HG03139 (cell line): ENCODE measurements around the gene DIPK1B.

Source experiments
- ATAC-seq: cut with Tn5 transposase; IDR thresholded peaks from one replicate; pipeline ENCODE4 v1.9.1; 2021; ENCODE audit not compliant: unreplicated experiment

The DIPK1B gene

DNA sequence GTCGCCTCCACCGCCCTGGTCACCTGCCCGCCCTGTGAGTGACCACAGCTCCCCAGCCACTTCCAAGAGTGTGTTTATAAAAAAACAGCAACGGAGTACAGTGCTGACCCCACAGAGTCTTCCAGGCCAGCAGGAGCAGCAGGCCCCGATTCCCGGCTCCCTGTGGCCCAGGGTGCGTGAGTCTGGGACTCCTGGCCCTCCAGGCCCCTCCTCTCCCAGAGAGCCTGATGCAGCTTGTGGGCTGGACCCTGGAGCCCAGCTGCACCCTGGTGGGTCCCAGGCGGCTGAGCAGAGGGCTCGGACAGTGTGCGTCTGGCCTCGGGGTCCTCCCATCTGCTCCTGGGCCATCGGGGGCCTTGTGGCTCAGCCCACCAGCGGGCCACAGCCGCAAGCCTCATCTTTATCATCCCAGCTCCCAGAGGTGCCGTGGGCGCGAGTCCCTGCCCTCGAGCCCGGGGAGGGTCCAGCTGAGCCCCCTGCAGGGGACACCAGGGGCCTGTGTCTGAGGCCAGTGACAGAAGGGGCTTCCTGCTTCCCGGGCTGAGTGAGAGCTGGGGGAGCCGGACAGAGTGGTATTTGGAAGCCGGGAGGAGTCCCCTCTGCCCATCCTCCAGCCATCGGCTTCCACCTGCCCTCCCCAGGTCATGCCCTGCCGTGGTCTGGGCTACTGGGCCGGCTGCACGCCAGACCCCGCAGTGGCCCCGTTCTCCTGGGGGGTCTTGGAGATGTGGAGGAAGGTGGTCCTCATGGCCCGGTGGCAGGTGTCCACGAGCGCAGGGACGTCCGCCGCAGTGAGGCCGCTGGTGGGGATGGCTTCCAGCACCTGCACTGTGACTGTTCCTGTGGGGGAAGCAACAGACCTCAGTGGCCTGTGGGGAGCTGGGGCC, 39.0 kb upstream of the DIPK1B start:
- no peak for ATAC-seq

DNA sequence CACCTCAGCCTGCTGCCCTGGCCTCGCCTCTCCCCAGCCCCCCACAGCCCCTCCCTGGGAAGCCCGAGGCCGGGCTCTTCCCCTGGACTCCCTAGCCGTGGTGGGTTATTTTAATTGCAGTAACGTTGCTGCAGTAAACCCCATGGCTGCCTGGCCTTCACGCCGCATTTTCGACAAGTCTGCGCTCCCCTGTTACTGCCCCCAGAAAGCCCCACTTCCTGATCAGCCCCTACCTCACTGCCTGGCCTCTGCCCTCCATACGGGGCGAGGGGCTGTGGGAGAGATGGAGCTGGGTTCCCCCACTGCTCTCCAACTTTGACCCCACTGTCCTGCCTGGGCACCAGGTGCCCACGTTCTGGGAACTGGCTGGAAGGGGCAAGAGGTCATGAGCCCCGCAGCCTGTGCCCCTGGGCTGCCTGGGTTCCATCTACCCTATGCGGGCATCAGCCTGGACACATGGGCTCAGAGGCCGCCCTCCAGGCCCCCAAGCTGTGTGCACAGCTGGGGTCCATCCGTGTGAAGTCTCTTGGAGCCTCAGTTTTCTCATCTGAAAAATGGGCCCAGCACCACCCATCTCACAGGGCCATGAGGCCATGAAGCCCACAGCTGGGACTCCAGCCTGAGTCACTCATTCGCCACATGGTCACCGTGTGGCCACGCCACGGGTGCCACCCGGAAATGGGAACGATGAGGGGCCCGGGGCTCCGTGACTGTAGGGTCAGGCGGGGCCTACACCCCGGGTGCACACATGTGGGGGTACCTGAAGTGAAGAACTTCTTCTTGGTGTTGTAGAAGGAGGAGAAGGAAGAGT, 38.2 kb upstream of the DIPK1B start:
- no peak for ATAC-seq

DNA sequence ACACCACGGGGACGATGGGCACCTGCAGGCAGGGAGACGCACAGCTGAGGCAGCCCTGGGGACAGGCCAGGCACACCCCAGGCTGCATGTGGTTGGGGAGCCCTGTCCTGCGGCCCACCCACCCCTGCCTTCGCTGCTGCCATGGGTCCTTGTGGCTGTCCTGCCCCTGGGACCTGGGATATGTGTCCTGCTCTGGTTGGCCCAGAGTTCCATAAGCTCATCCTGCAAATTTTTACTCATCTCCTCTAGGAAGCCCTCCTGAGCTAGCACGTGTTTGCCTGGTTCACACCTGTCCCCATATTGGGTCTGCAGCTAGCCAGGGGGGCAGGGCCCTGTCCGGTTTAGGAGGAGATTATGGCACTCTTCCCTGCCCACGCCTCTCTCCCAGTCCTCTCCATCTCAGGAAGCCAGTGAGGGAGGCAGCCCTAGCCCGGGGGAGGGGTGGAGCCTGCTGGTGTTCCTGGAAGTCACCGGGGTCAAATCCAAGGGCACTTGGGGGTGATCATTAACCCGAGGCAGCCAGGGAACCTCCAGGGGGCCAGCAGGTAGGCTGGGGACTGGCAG, 37.5 kb upstream of the DIPK1B start:
- no peak for ATAC-seq

DNA sequence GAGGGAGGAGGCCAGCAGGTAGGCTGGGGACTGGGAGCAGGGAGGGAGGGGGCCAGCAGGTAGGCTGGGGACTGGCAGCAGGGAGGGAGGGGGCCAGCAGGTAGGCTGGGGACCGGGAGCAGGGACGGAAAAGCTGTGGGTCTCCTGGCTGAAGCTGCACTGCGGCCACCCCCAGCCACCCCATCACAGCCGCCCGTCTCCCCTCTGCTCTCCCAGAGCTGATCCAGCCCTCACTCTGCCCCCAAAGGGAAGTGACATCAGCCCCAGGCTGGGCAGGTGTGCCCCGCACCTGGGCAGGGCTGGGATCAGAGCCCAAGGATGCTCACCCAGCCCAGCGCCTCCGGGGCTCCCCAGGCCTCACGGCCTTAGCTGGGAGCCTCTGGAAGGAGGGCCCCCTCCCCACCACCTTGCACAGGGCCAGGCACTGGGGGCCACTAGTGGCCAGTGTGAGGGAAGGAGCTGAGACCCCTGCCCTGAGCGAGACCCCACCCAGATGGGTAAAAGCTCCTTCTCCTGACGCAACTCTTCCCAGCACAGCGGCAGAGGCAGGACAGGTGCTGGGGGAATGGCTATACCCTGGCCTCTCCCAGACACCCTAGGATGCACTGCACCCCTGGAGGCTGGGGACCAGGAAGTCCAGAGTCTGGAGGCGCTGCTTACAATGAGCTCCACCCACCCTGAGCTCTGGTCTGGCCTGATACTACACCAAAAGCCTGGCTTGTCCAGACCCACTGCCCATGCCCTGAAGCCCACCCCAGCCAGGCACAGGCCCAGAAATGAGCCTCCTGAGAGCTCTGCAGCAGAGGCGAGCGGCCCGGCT, 36.7 kb upstream of the DIPK1B start:
- ATAC-seq = no peak

DNA sequence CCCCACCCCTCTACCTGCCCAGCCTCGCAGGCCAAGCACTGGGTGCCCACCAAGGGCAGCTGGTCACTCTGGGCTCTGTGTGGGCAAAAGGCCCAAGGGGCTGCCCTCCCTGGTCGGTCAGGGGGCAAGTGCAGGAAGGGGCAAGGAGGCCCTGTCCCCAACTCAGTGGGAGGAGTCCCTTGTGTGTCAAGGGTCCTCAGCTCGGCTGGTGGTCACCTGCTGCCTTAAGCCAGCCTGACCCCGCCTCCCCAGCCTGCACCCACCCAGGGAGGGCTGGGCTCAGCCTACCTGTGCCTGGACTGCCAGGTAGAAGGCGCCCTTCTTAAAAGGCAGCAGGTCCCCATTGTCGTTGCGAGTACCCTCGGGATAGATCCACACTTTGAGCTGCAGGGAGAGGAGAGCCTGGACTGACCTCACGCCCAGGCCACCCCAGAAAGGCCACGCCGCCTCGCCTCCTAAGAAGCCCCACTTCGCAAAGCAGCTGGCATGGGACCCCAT, 36.0 kb upstream of the DIPK1B start:
- no peak for ATAC-seq

DNA sequence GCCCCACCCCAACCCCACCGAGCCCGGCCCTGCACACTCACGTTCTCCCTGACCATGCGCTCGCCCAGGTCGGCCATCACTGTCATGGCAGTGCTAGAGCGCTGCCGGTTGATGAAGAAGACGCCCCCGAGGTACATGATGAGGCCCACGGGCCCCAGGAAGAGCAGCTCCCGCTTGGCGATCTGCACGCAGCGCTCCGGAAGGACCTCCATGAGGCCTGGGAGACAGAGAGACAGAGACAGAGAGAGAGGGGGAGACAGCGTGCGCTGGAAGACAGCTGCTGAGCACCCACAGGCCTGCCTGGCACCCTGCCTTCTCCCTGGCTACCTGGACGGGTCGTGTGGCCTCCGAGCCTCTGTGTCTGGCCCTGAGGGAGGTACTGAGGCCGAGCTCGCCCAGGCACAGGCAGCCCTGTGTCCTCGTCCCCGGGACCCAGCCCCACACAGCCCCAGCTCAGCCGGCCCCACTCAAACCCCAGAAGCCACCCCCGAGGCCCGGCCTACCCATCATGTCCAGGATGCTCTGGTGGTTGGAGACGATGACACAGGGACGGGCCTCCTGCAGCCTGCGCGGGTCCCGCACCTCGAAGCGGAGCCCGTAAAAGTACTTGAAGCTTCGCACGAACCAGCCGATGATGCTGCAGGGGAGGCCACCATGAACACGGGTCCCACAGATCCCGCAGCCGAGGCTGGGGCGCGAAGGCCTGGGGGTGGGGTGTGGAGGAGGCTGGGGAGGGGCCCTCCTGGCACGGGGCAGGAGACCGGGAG, 35.3 kb upstream of the DIPK1B start:
- ATAC-seq = no peak

DNA sequence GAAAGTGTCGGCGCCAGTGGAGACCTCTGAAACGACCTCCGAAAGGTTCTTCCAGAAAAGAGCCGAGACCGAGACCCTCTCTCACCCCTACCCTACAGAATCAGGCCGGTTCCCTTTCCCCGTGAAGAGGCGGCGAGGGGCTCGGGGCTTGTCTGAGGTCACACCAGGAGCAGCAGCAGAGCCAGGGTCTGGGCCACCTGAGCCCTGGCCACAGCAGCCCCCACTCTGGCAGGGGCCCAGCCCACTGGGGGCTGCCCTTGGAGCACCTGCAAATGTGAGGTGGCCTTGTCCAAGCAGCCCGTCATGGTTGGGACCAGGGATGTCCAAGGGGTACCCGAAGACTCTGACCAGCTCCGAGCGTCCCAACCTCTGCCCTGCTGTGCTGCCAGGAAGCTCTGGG, 34.3 kb upstream of the DIPK1B start:
- no peak for ATAC-seq

DNA sequence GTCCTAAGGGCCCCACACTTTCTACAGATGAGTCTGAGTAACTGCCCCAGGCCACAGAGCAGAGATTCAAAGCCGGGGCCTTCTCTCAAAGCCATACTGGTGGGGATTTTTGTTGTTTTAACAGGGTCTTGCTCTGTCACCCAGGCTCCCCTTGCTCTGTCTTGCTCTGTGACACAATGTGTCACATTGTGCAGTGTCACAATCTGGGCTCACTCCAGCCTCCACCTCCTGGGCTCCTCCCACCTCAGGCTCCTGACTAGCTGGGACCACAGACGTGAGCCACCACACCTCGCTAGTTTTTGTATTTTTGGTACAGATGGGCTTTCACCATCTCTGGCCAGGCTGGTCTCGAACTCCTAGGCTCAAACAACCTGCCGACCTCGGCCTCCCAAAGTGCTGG, 33.7 kb upstream of the DIPK1B start:
- no peak for ATAC-seq

DNA sequence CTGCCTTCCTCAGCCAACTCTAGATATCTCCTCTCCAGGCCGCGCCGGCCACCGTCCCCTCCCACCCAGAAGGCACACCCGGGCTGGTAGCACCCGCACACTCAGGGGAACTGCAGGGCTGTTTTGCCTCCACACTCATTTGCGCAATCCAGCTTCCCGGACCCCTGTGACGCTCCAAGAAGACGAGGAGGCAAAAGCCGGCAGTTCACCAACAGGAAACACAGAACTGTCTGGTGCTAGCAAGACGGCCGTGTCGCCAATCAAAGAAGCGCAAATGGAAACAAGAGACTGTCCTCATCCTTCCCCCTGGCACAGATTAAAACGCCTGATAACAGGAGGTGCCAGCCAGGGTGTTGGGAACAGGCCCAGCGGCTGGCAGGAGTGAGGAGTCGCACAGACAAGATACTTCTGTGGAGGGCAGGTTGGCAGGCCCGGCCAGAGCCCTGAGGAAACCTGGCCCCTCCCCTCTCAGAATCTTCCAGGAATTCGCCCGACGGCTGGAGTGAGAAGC, 32.9 kb upstream of the DIPK1B start:
- no peak for ATAC-seq

DNA sequence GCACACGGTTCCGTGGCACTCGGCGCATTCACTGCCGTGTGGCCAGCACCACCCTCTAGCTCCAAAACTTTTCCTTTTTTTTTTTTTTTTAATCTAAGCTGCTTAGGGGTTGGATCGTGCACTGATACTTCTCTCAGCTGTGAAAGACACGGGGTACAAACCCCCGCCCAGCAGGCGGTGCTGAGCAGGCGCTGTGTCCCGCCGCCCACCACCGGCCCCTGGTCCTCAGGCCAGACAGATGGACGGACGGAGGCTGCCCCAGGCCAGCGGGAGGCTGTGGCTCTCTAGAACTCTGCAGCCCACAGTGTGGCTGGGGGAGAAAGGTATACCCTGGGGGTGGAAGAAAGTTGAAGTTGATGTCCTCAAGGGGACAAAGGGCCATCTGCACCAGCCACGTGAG, 31.3 kb upstream of the DIPK1B start:
- ATAC-seq = no peak

DNA sequence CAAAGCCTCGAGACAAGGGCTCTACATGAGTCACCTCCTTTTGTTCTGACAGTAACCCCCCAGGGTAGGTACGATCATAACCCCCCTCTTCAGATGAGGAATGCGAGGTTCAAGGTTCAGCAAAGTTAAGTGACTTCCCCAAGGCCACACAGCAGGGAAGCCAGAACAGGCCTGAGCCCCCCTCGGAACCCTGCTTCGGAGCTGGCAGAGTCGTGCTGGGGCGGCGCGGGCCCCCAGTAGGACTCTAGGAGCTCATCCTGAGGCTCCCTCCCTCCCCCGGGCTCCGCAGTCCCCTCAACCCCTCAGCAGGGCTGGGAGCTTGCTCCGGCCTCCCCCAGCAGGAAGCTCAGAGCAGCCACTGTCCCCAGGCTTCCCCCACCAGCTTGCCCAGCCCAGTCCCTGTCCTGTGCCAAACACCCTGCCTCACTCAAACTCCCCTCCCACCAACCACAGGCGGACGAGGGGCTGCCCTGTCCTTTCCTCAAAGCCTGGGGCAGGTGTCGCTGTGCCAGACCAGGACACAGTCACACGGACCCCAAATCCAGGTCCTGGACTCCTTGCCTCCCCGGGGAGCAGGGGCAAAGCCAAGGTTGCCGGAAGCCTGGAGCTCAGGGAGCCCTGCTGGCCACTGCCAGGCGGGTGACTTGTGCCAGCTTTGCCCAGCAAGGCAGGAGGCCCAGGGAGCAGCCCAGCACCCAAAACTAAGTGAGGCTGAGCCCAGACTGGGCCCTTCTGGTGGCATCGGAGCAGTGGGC, 30.2 kb upstream of the DIPK1B start:
- ATAC-seq = no peak

DNA sequence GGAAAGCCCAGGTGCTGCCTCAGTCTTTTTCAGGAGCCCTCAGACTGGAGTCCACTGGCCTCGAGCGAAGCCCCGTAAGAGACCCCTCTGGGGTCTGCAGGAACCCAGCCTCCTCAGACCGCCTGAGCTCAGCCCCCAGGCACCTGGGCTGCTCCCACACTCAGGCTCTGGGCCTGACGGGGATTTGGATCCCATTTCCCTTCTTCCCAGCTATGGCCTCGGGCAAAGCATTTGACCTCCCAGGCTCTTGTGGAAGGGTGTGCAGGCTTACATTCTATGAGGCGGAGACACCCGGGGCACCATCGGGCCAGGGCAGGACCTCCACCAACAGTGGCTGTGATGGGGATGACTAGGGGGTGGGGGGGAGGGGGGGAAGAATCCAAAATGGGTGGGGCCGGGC, 29.7 kb upstream of the DIPK1B start:
- no peak for ATAC-seq

DNA sequence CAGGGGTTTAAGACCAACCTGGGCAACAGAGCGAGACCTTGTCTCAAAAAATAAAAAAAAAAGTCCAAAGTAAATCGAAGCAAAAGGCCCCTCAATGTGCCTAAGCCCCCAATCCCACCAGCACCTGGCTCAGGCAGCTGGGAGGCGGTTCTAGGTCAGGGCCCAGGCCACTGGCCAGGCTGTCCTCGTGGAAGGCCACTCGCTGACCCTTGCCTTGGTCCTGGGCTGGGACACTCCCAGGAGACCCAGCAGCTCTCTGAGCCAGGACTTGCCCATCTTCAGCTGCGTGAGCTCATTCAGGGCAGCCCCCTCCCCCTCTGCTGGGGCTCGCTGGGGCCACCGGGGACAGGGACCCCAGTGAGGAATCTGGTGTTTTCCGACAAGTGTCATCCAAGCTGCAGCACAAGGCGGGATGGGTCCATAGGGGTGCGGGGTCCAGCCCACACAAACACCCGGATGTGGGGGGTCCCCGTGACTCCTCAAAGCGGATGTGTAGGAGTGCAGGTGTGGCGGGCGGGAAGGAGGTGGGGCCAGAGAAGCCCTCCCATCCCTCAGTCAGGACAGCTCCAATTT, 29.1 kb upstream of the DIPK1B start:
- ATAC-seq = no peak

DNA sequence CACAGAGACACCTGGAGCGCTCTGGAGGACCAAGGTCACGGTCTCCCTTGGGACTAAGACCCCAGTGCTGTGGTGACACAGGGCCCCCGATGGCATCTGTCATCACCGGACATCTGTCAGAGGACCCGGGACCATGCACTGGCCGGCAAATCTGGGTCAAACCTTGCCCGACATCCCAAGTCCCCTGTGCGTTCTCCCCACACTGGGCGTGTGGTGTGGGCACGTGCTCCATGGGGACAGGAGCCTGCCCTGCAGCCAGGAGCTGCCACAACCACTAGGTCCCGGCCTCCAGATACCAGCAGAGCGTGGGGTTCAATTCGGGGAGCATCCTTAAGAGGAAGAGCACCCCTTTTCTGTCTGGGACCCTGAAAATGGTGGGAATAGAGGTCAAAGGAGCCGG, 28.6 kb upstream of the DIPK1B start:
- no peak for ATAC-seq

DNA sequence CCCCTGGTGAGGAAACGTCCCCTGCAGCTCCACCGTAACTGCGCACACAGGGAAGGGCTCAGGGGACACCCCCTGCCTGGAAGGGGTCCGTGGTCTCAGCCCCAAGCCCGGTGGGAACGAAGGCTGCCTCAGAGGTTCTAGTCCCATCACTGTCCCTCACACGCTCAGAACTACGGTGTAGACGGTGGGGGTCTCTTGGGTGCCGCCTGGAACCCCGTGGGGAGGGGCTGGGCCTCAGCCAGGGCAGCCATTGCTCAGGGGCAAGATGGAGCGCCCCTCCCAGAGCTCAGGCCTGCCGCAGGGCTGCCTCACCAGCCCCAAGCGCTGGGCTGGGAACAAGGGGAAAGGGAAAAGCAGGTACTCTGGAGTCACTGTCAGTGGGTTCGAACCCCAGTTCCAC, 28.0 kb upstream of the DIPK1B start:
- no peak for ATAC-seq

DNA sequence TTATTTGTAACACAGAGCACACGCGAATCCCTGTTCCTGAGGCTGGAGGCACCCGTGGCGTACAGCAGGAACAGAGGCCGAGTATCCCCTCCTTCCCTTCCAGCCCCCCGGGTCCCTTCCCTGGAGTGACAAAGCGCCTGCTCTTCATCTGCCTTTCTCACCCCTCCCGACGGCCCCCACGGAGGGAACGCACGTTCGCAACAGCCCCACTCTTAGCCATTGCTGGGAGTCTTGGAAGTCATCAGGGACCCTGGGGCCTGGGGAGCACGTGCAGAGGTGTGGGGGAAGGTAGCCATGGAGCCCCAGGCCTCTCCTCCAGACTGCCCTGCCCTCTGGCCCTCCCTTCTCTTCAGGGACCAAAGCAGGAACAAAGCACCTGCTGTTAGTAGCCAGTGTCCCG, 27.6 kb upstream of the DIPK1B start:
- ATAC-seq = no peak

DNA sequence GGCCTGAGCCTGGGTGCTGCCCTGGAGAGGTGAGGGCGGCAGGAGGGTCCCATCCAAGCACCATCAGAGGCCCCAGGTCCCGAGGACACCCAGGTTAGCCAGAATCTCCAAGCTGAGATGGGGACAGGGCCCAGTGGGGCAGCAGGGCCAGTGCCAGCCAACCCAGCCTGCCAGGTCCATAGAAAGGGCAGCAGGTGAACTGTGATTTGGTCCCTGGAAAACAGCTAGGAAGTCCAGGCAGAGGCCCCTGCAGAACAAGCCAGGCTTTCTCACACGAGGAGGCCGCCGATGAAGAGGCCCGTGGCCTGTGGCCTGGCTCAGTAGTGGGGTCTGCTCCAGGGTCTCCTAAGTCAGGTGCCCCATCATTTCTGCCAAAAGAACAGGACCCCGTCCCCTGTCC, 27.2 kb upstream of the DIPK1B start:
- ATAC-seq = no peak

DNA sequence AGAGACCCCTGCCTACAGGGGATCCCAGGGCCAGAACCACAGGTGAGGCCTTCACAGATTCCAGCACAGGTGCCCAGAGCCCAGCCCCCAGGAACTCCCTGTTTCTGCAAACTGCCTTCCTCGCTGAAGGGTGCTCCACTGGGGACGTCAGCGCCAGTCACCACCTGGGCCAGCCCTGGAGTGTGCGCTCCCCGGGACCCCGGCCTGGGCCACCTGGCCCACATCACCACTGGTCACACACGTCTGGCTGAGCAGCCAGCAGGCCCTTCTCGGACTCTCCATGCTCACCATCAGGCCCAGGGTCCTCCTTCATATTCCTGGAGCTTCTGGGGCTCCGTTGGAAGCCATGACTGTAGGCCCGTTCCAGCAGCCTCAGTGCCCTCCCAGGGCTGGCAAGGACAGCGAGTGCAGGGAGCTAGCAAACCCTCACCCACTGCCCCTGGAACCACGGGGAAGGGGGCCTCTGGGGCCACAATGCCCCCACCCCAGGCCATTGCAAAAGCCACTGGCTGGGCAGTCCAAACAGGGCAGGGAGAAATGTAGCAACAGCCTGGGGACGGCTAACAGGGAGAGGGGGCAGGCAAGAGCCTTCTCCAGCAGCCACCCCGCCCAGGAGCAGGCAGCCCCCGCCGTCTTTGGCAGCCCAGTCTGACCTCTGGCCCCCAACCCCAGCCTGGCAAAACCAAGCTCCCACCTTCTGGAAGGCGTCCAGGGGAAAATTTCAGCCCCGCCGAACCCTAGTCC, 26.4 kb upstream of the DIPK1B start:
- no peak for ATAC-seq

DNA sequence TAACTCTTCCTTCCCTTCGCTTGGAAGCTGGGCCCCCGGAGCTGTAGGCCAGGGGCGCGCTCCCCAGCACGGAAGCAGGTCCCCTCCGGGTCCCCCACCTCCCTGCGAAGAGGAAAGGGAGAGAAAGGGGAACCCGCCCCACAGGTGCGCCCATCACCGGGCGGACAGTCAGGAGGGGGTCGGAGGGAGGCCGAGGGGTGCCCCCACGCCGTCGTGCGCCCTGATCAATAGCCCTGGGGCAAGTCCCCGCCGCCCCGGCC, 25.9 kb upstream of the DIPK1B start:
- no peak for ATAC-seq
